AG09309 (cell line): ENCODE results near the gene HHLA2.

Experiments
- DNase-seq: peaks from one replicate; pipeline ENCODE4 v3.0.0-alpha.2; 2010; ENCODE audit warnings: low read depth
- H3K4me3 ChIP-seq: 2 replicates; pipeline ENCODE4 v1.5.1; 2011; ENCODE audit warnings: mild to moderate bottlenecking, low read depth, low read length, moderate library complexity; ENCODE audit not compliant: control insufficient read depth
- TF ChIP-seq, protein P1 (sequence below): IDR thresholded peaks from 2 replicates; pipeline ENCODE4 v1.5.1; 2011; ENCODE audit warnings: mild to moderate bottlenecking, low read depth, low read length, inconsistent platforms; ENCODE audit not compliant: insufficient read depth, control insufficient read depth; ENCODE audit errors: missing control alignments

Gene HHLA2

DNA sequence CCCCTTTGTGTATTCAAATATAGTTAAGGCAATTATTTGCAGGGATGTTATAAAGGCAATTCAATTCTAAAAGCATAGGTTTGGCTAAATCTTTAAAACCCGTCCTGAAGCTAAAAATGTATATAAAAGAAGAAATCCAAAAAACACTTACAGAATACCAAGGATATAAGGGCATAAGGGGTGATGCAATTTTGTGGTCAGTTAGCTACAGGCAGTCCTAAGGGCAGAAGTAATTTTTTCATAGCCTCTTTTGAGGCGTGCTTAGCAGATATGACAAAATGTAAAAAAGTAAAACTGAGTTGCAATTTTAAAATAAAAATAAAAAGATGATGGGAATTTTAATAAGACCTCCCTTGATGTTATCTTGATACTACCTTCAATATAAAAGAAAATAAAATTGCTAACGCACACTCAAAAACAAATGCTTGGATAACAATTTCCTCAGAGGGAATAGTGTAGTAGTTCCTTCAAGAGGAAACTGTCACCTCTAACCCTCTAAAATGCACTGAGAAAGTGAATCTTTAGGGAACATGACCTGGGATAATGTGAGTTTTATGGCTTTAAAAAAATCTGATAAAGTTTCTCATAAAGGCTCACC, 109.8 kb downstream of the HHLA2 start:
- TF ChIP-seq, protein P1, sequence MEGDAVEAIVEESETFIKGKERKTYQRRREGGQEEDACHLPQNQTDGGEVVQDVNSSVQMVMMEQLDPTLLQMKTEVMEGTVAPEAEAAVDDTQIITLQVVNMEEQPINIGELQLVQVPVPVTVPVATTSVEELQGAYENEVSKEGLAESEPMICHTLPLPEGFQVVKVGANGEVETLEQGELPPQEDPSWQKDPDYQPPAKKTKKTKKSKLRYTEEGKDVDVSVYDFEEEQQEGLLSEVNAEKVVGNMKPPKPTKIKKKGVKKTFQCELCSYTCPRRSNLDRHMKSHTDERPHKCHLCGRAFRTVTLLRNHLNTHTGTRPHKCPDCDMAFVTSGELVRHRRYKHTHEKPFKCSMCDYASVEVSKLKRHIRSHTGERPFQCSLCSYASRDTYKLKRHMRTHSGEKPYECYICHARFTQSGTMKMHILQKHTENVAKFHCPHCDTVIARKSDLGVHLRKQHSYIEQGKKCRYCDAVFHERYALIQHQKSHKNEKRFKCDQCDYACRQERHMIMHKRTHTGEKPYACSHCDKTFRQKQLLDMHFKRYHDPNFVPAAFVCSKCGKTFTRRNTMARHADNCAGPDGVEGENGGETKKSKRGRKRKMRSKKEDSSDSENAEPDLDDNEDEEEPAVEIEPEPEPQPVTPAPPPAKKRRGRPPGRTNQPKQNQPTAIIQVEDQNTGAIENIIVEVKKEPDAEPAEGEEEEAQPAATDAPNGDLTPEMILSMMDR = no peak

DNA sequence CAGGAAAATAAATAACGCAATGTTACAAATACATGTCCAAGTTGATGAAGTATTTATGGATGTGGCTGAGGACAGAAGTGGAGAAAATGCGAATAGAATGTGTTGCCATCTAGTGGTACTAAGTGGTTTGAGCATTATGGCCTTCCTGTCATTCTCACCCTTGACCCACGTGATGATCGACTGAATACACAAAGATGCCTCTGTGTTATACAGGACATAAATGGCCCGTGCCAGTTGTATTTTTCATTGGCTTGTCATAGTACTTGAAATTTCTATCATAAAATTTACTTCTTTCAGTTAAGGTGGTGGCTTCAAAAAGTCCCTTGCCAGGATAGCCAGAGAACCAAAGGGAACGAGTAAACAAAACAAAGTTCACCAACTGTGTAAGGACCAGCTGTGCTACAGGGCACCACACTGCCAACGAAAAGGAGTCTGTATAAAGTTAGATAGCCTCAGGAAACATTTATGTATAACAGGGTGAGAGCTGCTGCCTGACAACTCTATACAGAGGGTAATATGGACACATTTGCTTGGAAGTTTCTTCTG, 110.4 kb downstream of the HHLA2 start:
- H3K4me3 ChIP-seq = no peak overlapping the region
- DNase-seq = no peak
- TF ChIP-seq, protein P1 = peak; percentile 54

More for the DNA sequence above, 109.8 kb downstream of the HHLA2 start:
- H3K4me3 ChIP-seq = no peak overlapping the region
- DNase-seq = no peak

DNA sequence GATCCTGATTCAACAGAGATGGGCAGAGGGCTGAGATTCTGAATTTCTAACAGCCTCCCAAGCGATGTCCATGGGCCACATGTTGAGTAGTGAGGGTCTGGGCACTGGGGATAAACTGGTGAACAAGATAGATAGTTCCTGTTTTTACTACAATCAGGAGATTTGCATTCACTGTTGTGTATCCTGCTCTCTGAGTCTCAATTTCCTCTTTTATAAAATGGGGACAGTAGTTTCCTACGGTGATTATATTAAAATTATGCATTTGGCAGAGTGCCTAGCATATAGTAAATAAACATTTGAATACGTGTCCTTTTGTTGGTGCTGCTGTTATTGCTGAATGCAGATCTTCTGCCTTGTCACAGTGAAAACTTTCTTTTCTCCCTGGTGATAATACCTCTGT, 111.5 kb downstream of the HHLA2 start:
- TF ChIP-seq, protein P1 = no peak
- no peak overlapping the region for H3K4me3 ChIP-seq
- no peak for DNase-seq

DNA sequence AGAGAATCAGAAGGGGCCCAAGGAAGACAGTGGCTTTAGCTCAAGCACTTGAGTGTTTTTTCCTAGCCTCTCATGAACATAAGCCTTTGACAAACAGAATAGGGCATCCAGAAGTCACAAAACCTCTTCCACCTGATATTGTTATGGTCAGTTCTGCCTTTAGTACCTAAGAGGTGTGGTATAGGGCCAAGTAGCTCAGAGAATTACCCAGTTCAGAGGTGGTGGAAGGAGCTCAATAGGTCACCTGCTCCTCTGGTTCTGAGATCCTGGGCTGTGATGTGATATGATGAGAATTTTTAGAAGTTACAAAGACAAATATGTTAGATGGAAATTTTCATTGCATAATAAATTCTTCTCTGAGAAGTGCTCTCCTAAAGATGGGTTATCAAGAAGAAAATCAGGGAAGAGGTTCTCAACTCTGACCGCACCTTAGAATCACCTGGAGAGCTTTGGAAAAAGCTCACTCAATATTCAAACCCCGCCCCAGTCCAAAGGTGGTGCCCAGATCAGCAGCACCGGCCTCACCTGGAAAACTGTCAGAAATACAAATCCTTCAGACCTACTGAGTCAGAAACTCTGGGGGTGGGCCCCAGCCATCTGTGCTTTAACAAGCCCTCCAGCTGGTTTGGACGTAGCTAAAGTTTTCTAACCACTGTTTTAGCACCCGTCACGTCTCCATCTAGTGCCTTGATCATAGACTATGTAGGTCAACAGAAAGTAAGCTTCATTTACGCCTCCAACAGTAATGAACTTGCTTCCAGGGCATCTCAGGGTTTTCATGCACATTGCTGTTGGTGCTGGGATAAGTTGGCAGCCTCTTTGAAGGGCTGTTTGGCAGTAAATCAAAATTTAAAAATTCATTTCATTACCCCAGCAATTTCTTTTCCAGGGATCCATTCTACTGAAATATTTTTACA, 112.8 kb downstream of the HHLA2 start:
- TF ChIP-seq, protein P1 = no peak
- no peak for DNase-seq
- no peak overlapping the region for H3K4me3 ChIP-seq

DNA sequence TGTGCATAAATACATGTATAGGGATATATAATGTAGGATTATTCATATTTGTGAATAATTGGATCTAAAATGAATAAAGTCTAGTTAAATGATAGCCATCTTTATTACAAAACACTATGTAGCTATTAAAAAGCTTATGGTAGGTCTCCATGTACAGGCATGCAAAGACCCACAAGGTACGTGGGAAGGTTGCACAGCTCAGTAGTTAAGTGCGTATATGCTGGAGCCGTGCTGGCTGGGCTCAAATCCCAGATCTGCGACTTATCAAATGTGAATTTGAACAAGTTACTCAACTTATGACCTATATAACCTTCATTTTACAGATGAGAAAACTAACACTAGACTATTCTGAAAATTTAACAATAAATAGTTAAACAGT, 113.4 kb downstream of the HHLA2 start:
- H3K4me3 ChIP-seq = no peak overlapping the region
- TF ChIP-seq, protein P1 = no peak
- DNase-seq = no peak

DNA sequence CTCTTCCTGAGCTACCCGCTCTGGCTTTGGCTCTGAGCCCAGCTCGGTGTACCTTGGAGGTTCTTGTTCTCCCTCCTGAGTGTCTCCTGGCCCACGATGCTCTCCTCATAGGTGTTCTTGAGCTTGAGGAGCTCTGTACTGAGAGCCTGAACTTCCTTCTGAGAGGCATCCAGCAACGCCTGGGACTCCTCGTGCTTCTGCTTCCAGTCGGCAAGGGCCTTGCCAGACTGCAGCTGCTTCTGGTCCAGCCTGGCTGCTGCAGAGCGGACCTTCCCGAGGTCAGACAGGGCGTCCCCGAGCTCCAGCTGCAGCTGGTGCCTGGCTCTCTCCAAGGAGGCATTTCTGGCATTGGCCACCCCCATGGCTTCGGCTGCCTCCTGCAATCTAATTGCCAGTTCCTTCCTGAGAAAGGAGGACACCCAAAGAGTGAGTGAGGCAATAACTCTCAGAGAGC, 114.2 kb downstream of the HHLA2 start:
- TF ChIP-seq, protein P1 = no peak
- DNase-seq = no peak
- H3K4me3 ChIP-seq = no peak overlapping the region
